ENCODE measurements around the gene MAP3K5. TPM values are rescaled to one million over a fixed set of nuclear protein-coding genes. Genes with fewer than 3 reads are reported as not detected.
"Not testable (repeated sequence)": the region's sequence is repeated elsewhere in the genome, so short reads cannot be mapped to it uniquely, and the experiment has no call there.

MAP3K5 gene
- total RNA-seq, 1 donor from 2014 or later, result 1.7 TPM

GRCh38 chr6:136695412-136695811 lies 96.9 kb downstream of the MAP3K5 start:
- Mint-ChIP-seq H3K27ac (ENCODE audit: unreplicated experiment) (no peak overlapping the region), H3K9me3 (ENCODE audit: unreplicated experiment) (no peaks in the 10 kb centered on the region), H3K36me3 (ENCODE audit: low read depth, unreplicated experiment) (no peaks in the 10 kb centered on the region), H3K4me1 (ENCODE audit: low read depth, unreplicated experiment) (peaks cover 4% of the 10 kb centered on the region), H3K27me3 (ENCODE audit: low read depth, unreplicated experiment) (no peaks in the 10 kb centered on the region), H3K4me3 (ENCODE audit: unreplicated experiment) (no peak overlapping the region)
- peaks cover 3% of the 10 kb centered on the region for H3K4me1 ChIP-seq (ENCODE audit: insufficient read depth, low read length)
- TF ChIP-seq EZH2 (IDR thresholded peaks at IDR 0.05; ENCODE audit: insufficient read depth, low read length), result no peak
- no peak for TF ChIP-seq CTCF (IDR thresholded peaks at IDR 0.05; ENCODE audit: insufficient read depth, low read depth, low read length)
- H3K9ac ChIP-seq (ENCODE audit: low read length), result no peak overlapping the region
- H3K36me3 ChIP-seq (ENCODE audit: insufficient read depth, low read length), result peaks cover 5% of the 10 kb centered on the region
- H3K9me3 ChIP-seq (ENCODE audit: insufficient read depth, low read depth, low read length), result no peaks in the 10 kb centered on the region
- DNase-seq (ENCODE audit: low read depth) (no peak), FAIRE-seq (no peak)
- no peak overlapping the region for H3K4me3 ChIP-seq (ENCODE audit: insufficient read depth, low read depth, low read length)
- H3K79me2 ChIP-seq (ENCODE audit: insufficient read depth, low read length), result no peaks in the 10 kb centered on the region
- no peaks in the 10 kb centered on the region for H3K27me3 ChIP-seq (ENCODE audit: insufficient read depth, low read length)
- H3K27ac ChIP-seq (ENCODE audit: low read depth, low read length), result no peak overlapping the region
- H2AFZ ChIP-seq (ENCODE audit: low read depth, low read length), result no peak overlapping the region
- H3K4me2 ChIP-seq (ENCODE audit: low read length), result no peak overlapping the region
- H4K20me1 ChIP-seq (ENCODE audit: insufficient read depth, low read length), result no peaks in the 10 kb centered on the region

DNA sequence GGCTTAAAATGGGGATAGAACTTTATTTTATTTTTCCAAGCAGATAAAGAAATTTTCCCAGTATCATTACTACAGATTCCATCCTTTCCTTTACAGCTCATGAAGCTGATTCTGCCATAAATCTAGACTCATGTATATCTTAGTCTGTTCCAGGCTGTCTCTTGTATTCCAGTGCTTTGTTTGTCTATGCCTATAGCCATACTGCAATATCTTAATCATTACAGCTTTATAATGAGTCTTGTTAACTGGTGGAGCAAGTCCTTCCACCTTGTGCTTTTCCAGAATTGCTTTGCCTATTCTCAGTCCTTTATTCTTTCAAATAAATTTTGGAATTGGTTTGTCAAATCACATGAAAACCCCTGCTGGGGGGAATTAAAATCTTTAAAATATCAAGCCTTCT lies 99.2 kb downstream of the MAP3K5 start:
- H3K4me1 Mint-ChIP-seq (ENCODE audit: low read depth, unreplicated experiment), result no peaks in the 10 kb centered on the region
- no peaks in the 10 kb centered on the region for H3K27me3 Mint-ChIP-seq (ENCODE audit: low read depth, unreplicated experiment)
- no peak overlapping the region for H3K4me3 Mint-ChIP-seq (ENCODE audit: unreplicated experiment)

GRCh38 chr6:136687894-136688293 lies 104.4 kb downstream of the MAP3K5 start:
- H3K36me3 ChIP-seq (ENCODE audit: insufficient read depth, low read length); H3K9me3 Mint-ChIP-seq (ENCODE audit: unreplicated experiment); DNase-seq (ENCODE audit: low read depth); H3K4me3 Mint-ChIP-seq (ENCODE audit: unreplicated experiment); H3K27me3 ChIP-seq (ENCODE audit: insufficient read depth, low read length); FAIRE-seq; H3K27ac Mint-ChIP-seq (ENCODE audit: unreplicated experiment); H3K4me3 ChIP-seq (ENCODE audit: insufficient read depth, low read depth, low read length); H3K36me3 Mint-ChIP-seq (ENCODE audit: low read depth, unreplicated experiment); H2AFZ ChIP-seq (ENCODE audit: low read depth, low read length); H3K79me2 ChIP-seq (ENCODE audit: insufficient read depth, low read length); H3K9ac ChIP-seq (ENCODE audit: low read length); H3K9me3 ChIP-seq (ENCODE audit: insufficient read depth, low read depth, low read length); H3K4me2 ChIP-seq (ENCODE audit: low read length); H3K27ac ChIP-seq (ENCODE audit: low read depth, low read length); H3K4me1 Mint-ChIP-seq (ENCODE audit: low read depth, unreplicated experiment); H3K4me1 ChIP-seq (ENCODE audit: insufficient read depth, low read length); H3K27me3 Mint-ChIP-seq (ENCODE audit: low read depth, unreplicated experiment); H4K20me1 ChIP-seq (ENCODE audit: insufficient read depth, low read length): not testable (repeated sequence)

More for the DNA sequence above, 99.2 kb downstream of the MAP3K5 start:
- H3K27ac Mint-ChIP-seq (ENCODE audit: unreplicated experiment), result no peak overlapping the region
- no peaks in the 10 kb centered on the region for H3K36me3 Mint-ChIP-seq (ENCODE audit: low read depth, unreplicated experiment)
- Histone ChIP-seq H3K79me2 (ENCODE audit: insufficient read depth, low read length) (no peaks in the 10 kb centered on the region), H4K20me1 (ENCODE audit: insufficient read depth, low read length) (no peaks in the 10 kb centered on the region), H3K9ac (ENCODE audit: low read length) (no peak overlapping the region), H3K27ac (ENCODE audit: low read depth, low read length) (no peak overlapping the region), H3K36me3 (ENCODE audit: insufficient read depth, low read length) (peaks cover 3% of the 10 kb centered on the region), H3K27me3 (ENCODE audit: insufficient read depth, low read length) (no peaks in the 10 kb centered on the region), H3K9me3 (ENCODE audit: insufficient read depth, low read depth, low read length) (no peaks in the 10 kb centered on the region), H3K4me1 (ENCODE audit: insufficient read depth, low read length) (no peaks in the 10 kb centered on the region), H3K4me3 (ENCODE audit: insufficient read depth, low read depth, low read length) (no peak overlapping the region), H2AFZ (ENCODE audit: low read depth, low read length) (no peak overlapping the region), H3K4me2 (ENCODE audit: low read length) (no peak overlapping the region)
- TF ChIP-seq EZH2 (IDR thresholded peaks at IDR 0.05; ENCODE audit: insufficient read depth, low read length) (no peak), CTCF (IDR thresholded peaks at IDR 0.05; ENCODE audit: insufficient read depth, low read depth, low read length) (no peak)
- FAIRE-seq (no peak), DNase-seq (ENCODE audit: low read depth) (no peak)
- H3K9me3 Mint-ChIP-seq (ENCODE audit: unreplicated experiment), result no peaks in the 10 kb centered on the region
